Breast epithelium (tissue), 3 donors: ENCODE measurements around the gene GET4.

ENCODE experiments used
- POLR2A ChIP-seq: fragments of 450-650 bp; IDR thresholded peaks from one replicate; pipeline ENCODE4 v1.6.1; 2016; ENCODE audit warnings: antibody characterized with exemption, mild to moderate bottlenecking, moderate library complexity
- TF ChIP-seq, protein P1 (sequence below), 3 donors: fragments of 450-650 bp; IDR thresholded peaks; one replicate each; pipeline ENCODE4 v1.5.1; 2016 to 2017; ENCODE audit warnings: antibody characterized with exemption in 3 of 3, mild to moderate bottlenecking in 3 of 3, moderate library complexity in 3 of 3

DNA sequence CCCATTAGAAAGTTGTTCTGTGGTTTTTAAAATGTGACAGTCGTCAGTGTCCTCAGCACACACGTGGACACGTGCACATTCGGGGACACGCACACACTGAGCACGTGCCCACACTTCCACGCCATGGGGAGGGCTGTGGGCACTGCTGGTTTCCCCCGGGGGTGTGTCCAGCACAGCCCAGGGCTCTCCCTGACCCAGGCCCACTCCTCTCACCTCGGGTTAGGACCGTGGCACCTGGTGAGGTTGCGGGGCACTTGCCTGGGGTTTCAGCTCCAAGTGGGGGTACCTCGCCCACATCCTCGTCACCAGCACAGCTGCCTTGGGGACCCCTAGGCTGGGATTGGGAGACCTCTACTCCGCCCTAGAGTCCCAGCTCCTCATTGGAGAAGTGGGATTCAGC is 20.7 kb downstream of the GET4 start:
- TF ChIP-seq, protein P1, sequence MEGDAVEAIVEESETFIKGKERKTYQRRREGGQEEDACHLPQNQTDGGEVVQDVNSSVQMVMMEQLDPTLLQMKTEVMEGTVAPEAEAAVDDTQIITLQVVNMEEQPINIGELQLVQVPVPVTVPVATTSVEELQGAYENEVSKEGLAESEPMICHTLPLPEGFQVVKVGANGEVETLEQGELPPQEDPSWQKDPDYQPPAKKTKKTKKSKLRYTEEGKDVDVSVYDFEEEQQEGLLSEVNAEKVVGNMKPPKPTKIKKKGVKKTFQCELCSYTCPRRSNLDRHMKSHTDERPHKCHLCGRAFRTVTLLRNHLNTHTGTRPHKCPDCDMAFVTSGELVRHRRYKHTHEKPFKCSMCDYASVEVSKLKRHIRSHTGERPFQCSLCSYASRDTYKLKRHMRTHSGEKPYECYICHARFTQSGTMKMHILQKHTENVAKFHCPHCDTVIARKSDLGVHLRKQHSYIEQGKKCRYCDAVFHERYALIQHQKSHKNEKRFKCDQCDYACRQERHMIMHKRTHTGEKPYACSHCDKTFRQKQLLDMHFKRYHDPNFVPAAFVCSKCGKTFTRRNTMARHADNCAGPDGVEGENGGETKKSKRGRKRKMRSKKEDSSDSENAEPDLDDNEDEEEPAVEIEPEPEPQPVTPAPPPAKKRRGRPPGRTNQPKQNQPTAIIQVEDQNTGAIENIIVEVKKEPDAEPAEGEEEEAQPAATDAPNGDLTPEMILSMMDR (IDR thresholded peaks at IDR 0.05), result no peak
- no peak for TF ChIP-seq POLR2A
